NCI-H2196 treated with DMSO at 0.1 percent for 48 hours (cell line): Measurements from ENCODE around the gene MATCAP1.

Experiments
- DNase-seq: peaks from one replicate; lab custom pipeline; 2025; ENCODE audit not compliant: unreplicated experiment; lab: John Stamatoyannopoulos, UW

Gene MATCAP1

DNA sequence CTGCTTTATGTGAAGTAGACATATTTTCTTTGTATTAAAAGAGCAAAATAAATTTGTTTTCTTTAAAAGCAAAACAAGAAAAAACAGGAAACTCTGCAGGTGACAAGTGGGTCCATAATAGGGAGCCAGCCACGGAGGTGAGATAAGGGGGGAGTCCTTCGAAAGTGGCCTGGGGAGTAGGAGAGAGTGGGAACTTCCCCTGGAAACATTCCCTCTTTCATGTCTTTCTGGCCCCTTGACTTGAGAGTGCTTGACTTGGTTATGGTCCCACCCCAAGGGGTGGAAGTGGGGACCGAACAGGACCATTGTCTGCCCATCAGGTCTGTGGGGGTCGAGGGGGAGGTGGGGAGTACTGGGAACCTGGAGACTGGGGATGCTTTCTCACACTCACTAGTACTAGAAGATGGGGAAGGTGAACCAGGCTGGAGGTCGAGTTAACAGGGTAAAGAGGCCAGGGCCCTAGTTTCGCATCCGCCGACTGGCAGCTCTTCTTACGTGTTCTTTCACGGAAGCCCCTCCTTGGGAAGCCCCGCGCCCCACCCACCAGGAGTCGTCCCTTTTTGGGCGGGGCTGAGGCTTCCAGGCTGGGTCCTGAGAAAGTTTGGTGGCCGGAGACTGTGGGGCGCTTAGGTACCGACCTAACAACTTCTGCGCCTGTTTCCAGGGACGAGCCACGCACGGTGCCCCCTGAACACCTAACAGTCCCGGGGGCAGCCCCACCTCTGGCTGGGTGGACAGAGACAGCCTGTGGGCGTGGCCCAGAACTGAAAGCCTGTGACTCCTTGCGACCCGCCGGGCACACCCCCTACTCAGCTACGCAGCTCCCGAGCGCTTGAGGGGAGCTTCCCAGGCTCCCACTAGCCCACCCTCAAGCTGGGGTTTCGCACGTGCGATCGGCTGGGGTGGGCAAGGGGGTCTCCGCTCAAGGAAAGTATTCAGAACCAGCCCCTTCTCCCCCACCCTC, 24.8 kb downstream of the MATCAP1 start:
- DNase-seq = no peak

DNA sequence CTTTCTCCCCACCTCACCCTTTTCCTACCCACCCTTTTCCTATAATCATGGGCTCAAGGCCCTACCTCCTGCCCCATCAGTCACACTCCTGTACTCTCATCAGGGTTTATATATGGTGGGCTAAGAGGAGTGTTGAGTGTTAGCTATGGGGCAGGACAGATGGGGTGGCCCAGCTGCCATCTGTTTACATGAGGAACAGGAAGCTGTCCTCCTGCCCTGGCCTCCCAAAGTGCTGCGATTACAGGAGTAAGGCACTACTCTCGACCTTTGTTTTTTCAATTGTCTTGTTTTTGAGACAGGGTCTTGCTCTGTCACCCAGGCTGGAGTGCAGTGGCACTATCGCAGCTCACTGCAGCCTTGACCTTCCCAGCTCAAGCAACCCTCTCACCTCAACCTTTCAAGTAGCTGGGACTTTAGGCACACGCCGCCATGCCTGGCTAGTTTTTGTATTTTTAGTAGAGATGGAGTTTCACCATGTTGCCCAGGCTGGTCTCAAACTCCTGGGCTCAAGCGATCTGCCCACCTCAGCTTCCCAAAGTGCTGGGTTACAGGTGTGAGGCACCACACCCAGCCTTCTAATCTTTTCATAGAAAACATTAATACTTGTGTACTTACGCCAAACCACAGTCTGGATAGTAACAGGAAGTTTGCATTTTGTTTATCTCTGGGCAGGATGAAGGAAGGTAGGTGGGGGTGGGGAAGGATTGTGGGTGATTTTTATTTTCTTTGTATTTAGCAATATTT, 25.7 kb downstream of the MATCAP1 start:
- DNase-seq = no peak

- no peak for DNase-seq
These were observed 26.5 kb downstream of the MATCAP1 start for GRCh38 chr16:67157106-67157748.

DNA sequence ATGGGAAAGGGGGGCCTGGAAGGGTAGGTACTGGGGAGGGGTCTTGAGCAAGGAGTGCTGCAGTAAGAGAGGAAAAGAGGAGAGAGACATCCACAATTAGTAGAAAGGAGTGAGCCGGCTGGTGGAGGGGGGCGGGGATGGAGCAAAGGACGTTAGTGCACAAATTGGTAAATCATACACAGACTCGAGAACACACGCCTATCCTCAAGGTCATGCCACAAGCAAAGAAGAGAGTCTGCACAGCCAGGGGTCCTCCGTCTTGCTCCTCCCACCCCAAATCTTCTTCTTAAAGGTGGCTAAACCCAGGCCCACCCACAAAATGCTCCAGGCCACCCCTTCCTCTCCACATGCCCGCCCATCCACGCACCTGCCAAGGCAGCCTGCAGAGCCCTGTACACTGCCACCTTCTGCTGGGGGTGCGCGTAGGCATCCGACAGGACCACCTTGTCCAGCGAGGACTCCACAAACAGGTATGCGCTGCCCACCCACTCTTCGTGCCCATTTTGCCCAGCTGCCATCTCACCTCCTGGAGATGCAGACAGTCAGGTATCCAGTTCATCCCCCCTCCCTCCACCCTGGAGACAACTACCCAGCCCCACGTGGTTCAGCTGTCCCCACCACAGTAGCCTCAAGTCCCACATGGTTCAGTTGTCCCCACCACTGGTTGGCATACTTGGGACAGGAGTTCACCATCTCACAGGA, 27.5 kb downstream of the MATCAP1 start:
- no peak for DNase-seq

DNA sequence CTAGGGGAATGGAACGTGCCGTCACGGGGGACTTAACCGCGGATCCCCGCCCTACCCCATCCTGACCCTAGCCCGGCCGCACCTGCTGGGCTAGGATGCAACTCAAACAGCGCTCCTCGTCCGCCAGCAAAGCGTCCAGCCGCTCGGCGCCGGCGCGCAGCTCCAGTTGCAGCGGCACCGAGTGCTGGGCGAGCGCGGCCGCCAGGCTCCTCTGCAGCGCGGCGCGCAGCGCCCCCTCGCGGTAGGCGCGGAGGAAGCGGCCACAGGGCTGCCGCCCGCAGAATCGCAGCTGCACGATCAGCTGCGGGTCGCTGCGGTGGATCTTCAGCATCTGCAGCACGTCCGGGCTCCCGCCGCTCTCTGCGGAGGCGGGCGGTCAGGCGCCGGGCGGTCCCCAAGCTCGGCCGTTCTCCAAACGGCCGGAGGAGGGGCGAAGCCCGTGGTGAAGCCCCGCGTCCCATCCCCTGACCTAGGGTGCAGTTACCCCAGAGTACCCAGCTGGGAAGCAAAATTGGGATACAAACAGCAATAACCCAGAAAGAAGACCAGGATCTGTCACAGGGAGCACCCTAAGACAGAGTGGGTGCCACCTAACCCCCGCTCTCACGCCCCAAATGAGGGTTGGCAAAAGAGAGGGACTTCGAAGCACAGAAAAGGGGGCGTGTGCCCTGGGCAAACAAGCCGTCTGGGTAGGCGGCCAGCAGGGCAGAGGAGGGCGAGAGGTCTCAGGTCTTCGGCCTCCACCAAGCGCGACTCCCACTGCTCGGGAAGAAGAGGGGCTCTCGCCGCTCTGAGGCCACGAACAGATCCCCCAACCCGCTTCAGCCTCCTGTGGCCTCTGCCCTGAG, 28.2 kb downstream of the MATCAP1 start:
- DNase-seq = peak; percentile 12

GRCh38 chr16:67154578-67155294, 29.0 kb downstream of the MATCAP1 start:
- no peak for DNase-seq

- DNase-seq = no peak
These were observed 32.2 kb downstream of the MATCAP1 start for GRCh38 chr16:67151431-67152097.

- peak; percentile 24 for DNase-seq
These were observed 32.8 kb downstream of the MATCAP1 start, which contains the start of gene B3GNT9 for GRCh38 chr16:67150833-67151396. B3GNT9 (minus strand) TSS chr16:67150998; CDS start chr16:67150485, 513 bp downstream.

GRCh38 chr16:67150047-67150832, 33.5 kb downstream of the MATCAP1 start:
- peak; percentile 24 for DNase-seq

DNA sequence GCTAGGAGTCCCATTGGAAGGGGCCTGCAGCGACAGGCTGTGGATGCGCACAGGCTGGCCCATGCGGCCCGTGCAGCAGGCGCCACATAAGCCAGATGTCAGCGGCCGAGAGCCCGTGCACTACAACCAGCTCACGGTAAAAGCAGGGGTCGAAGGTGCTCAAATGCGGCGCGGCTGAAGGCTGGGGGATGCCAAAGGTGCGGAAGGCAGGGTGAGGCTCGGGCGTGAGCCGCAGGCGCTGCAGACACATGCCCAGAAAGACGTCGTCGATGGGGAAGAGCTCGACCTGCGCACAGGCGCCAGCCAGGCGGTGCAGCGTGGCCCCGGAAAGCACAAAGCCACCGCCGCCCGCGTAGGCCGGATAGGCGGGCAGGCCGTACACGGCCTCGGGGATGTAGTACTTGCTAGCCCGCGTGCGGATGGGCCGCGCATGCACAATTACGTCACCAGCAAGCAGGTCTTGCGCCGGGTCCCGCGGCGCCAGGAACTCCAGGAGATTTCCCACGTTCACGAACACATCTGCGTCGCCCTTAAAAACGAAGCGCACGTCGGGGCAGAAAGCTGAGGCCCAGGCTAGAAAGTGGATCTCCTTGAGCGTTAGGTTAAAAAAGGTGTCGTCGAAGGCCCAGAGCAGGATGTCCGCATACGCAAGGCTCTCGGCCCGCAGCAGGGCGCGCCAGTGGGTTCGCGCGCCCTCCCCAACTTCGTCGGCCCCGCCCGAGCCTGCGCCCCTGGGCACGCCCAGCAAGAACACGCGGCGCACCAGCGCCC, 34.3 kb downstream of the MATCAP1 start:
- DNase-seq = no peak

DNA sequence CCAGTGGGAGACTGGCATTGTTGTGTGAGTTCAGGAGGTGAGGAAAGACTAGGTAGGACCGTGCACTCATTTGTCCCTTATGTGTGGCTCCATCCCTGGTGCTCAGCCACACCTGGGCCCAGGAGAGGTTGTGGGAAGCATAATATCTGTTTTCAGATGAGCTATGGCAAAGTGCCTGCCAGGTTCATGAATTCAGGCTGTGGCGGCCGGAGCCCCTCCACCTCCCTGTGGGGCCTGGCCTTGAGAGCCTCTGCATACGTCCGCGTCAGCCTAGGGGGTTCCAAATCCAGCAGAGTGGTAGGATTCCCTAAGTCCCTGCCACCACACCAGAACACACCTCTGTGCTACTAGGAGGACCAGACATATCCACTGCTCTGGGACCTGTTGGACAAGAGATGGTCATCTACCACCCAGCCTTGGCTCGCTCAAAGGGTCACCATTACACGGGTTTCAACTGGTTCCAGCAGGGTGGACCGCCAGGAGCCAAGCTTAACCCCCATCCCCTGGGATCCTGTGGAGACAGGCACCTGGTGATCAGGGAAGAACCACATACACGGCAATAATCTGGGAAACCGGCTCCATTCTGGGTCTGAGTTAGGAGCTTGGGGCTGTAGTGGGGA, 35.0 kb downstream of the MATCAP1 start:
- no peak for DNase-seq

- no peak for DNase-seq
These were observed 35.5 kb downstream of the MATCAP1 start for GRCh38 chr16:67148221-67148620.

DNA sequence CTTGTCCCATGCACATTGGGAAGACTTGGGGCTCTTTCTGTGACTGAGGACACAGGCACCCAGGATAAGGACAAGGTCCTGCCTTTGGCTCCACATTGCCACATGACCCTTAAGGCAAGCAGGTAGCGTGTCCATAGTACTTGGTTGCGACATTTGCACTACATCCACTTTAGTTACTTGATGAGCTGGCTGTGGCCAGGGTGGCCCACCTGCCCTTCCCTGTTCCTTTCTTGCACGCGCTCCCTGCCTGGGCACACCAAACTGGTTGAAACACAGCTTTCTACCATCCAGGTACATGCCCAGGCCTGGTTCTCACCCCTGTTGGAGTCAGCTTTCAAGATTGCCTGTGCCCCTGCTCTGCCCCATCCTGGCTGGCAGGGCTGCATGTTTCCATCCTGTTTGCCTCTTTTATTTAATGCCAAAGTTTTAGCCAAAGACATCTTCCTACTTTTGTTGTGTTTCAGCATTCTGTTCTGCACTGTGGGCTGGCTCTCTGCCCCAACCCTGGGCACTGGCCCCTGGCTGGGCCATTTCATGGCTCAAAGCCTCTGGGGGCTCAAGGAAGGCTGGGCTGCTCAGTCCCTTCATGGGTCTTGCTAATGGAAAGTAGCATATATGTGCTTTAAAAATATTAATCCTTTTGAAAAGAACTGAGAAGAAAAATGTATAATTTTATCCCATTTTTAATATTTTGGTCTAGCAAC, 36.2 kb downstream of the MATCAP1 start:
- no peak for DNase-seq

- DNase-seq = no peak
These were observed 37.0 kb downstream of the MATCAP1 start for GRCh38 chr16:67146523-67147357.

DNA sequence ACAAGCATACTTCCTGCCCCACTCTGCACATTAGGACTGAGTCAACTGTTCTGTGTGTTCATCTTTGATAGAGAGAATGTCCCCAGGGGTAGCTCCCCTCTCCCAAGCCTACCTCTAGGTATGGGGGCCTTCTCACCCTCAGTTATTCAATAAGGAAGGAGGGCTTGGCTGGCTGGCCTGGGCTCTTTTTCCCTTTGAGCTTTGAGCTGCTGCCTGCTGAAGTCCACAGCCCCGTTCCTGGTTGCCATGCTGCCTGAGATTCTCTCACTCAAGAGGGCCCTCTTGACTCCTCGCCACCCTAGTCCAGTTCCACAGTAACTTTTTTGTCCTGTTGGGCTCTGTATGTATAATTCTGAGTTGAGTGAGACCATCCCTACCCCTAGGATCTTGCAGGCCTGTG, 38.0 kb downstream of the MATCAP1 start:
- DNase-seq = no peak
